Activated naive CD4-positive, alpha-beta T cell treated with anti-CD3 and anti-CD28 coated beads, Interleukin-2, amount 10 ng/mL, durations not matched to agents 7 days and 5 days (primary cell): ENCODE data around the gene RAPGEF4.

ENCODE experiments used
- CTCF ChIA-PET: fragments of 350-600 bp; sonication (Branson Sonifier 250); formaldehyde crosslinking; loops from one replicate; lab custom pipeline; 2021; ENCODE audit warnings: antibody characterized with exemption; lab: Charles Lee
- DNase-seq: peaks from one replicate; pipeline ENCODE4 v3.0.0-alpha.2; 2020
- H3K27ac Mint-ChIP-seq: one replicate; pipeline ENCODE4 v1.8.0; 2021; ENCODE audit warnings: mild to moderate bottlenecking, moderate library complexity, mixed read lengths
- H3K27me3 Mint-ChIP-seq: one replicate; pipeline ENCODE4 v1.8.0; 2021; ENCODE audit warnings: mild to moderate bottlenecking, mixed read lengths
- H3K36me3 Mint-ChIP-seq: one replicate; pipeline ENCODE4 v1.8.0; 2021; ENCODE audit warnings: mixed read lengths
- H3K4me1 Mint-ChIP-seq: one replicate; pipeline ENCODE4 v1.8.0; 2021; ENCODE audit warnings: mixed read lengths
- H3K4me3 Mint-ChIP-seq: one replicate; pipeline ENCODE4 v1.8.0; 2021; ENCODE audit warnings: mild to moderate bottlenecking, moderate library complexity, mixed read lengths
- H3K9me3 Mint-ChIP-seq: one replicate; pipeline ENCODE4 v1.8.0; 2021; ENCODE audit warnings: mixed read lengths

The RAPGEF4 gene

DNA sequence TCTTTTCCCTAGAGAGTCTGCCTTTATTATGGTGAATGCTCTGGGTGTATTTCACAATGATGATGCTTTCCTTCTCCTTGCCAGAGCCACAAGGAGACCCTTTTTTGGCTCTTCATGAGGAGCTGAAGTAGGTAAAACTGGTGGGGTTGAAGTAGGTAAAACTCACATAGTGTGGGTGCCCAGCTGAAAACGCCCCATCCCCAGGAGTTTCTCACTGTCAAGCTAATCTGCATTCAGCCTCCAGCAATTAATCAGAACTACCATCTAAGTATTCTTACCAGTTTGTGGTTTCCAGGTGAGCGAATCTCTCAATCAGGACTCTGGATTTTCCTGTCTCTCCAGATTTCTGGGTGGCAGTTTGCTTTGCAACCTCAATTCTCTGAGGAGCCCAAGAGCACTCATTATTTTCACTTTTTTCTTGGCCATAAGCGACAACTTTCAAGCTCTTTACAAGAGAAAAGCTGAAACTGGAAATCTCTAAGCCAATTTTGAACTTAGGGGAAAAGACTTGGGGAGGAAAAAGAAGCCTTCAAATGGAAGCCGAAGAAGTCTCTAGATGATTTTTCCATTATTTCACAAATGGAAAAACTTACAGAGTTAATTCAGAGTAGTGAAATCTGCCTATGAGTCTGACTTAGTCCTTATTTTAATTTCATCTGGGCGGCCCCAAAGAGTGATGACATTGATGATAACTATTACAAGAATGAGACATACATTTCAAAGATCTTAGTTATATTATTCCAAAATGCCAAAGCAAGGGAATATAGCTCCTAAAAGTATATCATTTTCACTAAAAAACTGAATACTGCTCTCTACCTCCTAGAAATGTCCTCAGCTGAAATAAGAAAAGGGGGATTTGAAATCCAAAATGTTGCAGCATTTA is 218.6 kb downstream of the RAPGEF4 start:
- H3K27me3 Mint-ChIP-seq = no peaks in the 10 kb centered on the region
- no peaks in the 10 kb centered on the region for H3K4me1 Mint-ChIP-seq
- no peak for DNase-seq
- no peaks in the 10 kb centered on the region for H3K36me3 Mint-ChIP-seq
- CTCF ChIA-PET = no interaction called here
- H3K27ac Mint-ChIP-seq = no peak overlapping the region
- no peak overlapping the region for H3K4me3 Mint-ChIP-seq
- no peaks in the 10 kb centered on the region for H3K9me3 Mint-ChIP-seq

DNA sequence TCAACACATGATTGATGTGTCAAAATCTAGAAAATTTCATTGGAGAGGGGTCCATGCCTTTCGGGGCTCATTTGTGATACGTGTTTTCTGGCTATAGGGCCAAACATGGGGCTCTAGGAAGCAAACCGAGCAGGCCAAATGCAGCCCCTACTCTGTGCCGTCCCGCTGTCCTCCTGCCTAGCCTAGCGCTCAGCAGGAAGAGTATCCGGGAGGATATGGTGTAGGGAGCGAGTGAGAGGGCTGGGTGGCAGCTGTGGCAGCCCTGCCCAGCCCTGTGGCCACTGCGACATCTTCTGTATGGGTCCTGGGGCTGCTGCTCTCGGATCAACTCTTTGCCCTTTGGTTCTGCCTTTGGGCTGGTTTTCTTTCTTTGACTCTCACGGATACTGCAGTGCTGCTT is 219.9 kb downstream of the RAPGEF4 start:
- CTCF ChIA-PET = no interaction called here
- DNase-seq = no peak
- no peak overlapping the region for H3K27ac Mint-ChIP-seq

GRCh38 chr2:172957734-172958133 is 222.1 kb downstream of the RAPGEF4 start:
- DNase-seq = no peak
- Mint-ChIP-seq H3K36me3 (no peaks in the 10 kb centered on the region), H3K27me3 (no peaks in the 10 kb centered on the region), H3K4me1 (peaks cover 2% of the 10 kb centered on the region), H3K9me3 (no peaks in the 10 kb centered on the region), H3K27ac (no peak overlapping the region), H3K4me3 (no peak overlapping the region)
- CTCF ChIA-PET = interaction anchor here (1.2 kb wide), 1 partner anchor 26 kb away, joined by 3 read pairs; no protein-coding TSS in a partner anchor

More for the DNA sequence above, 219.9 kb downstream of the RAPGEF4 start:
- H3K36me3 Mint-ChIP-seq = no peaks in the 10 kb centered on the region
- H3K4me3 Mint-ChIP-seq = no peak overlapping the region
- H3K9me3 Mint-ChIP-seq = no peaks in the 10 kb centered on the region
- no peaks in the 10 kb centered on the region for H3K4me1 Mint-ChIP-seq
- H3K27me3 Mint-ChIP-seq = no peaks in the 10 kb centered on the region

- DNase-seq = no peak
- CTCF ChIA-PET = no interaction called here
Measured at GRCh38 chr2:172962082-172962481, 226.4 kb downstream of the RAPGEF4 start.

DNA sequence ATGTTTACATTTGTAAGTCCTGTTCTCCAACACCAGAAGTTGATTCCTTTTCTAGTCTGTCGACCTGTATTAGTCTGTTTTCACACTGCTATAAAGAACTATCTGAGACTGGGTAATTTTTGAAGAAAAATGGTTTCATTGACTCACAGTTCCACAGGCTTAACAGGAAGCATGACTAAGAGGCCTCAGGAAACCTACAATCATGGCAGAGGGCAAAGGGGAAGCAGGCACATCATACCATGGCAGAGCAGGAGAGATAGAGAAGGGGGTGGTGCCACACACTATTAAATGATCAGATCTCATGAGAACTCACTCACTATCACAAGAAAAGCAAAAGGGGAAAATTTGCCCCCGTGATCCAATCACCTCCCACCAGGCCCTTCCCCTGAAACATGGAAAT is 227.2 kb downstream of the RAPGEF4 start:
- no peak overlapping the region for H3K4me3 Mint-ChIP-seq
- peaks cover 5% of the 10 kb centered on the region for H3K4me1 Mint-ChIP-seq
- no peak for DNase-seq
- no peaks in the 10 kb centered on the region for H3K36me3 Mint-ChIP-seq
- no peaks in the 10 kb centered on the region for H3K27me3 Mint-ChIP-seq
- CTCF ChIA-PET = no interaction called here
- no peaks in the 10 kb centered on the region for H3K9me3 Mint-ChIP-seq
- H3K27ac Mint-ChIP-seq = no peak overlapping the region

More at GRCh38 chr2:172962082-172962481, 226.4 kb downstream of the RAPGEF4 start:
- Mint-ChIP-seq H3K27me3 (no peaks in the 10 kb centered on the region), H3K27ac (no peak overlapping the region), H3K9me3 (no peaks in the 10 kb centered on the region), H3K36me3 (no peaks in the 10 kb centered on the region), H3K4me1 (peaks cover 5% of the 10 kb centered on the region), H3K4me3 (no peak overlapping the region)

DNA sequence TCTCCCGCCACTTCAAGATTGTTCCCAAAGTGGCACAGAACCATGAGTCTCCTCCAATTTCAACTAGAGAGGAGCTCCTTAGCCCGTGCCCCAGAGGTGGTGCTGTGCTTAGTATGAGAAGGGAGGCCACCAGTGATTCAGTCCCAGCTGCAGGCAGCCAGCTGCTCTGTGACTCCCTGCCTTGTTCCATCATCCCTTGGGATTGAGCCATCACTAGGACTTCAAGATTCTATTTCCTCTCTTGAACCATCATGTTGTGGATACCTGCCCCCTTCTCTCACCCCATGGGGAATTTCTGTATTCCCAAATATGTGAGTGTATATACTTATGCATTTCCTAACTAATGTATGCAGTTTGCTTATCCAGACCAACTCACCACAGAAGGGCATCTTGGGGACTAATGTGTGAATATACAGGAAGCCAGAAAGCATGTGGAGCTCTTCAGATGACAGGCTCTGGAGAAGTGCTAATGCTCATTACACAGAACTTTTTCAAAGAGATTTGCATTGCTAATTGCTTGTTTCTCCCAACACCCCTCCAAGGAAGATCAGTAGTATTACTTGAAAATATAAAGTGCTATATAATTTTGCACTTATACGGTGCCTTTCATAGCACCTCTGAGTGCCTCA is 229.0 kb downstream of the RAPGEF4 start:
- Mint-ChIP-seq H3K27ac (no peak overlapping the region), H3K36me3 (no peaks in the 10 kb centered on the region), H3K4me3 (no peak overlapping the region), H3K9me3 (no peaks in the 10 kb centered on the region), H3K4me1 (peaks cover 5% of the 10 kb centered on the region), H3K27me3 (no peaks in the 10 kb centered on the region)
- CTCF ChIA-PET = interaction anchor here (1.1 kb wide), 1 partner anchor 9 kb away, joined by 3 read pairs; no protein-coding TSS in a partner anchor
- no peak for DNase-seq

GRCh38 chr2:172965433-172966212 is 230.0 kb downstream of the RAPGEF4 start:
- CTCF ChIA-PET = no interaction called here
- Mint-ChIP-seq H3K27me3 (no peaks in the 10 kb centered on the region), H3K4me3 (no peak overlapping the region), H3K36me3 (no peaks in the 10 kb centered on the region), H3K9me3 (no peaks in the 10 kb centered on the region), H3K4me1 (peaks cover 11% of the 10 kb centered on the region), H3K27ac (no peak overlapping the region)
- no peak for DNase-seq

GRCh38 chr2:172967036-172967982 is 231.7 kb downstream of the RAPGEF4 start:
- no peak overlapping the region for H3K4me3 Mint-ChIP-seq
- no peaks in the 10 kb centered on the region for H3K36me3 Mint-ChIP-seq
- H3K27ac Mint-ChIP-seq = no peak overlapping the region
- H3K4me1 Mint-ChIP-seq = peaks cover 17% of the 10 kb centered on the region
- CTCF ChIA-PET = interaction anchor here (1.1 to 1.5 kb wide), 2 partner anchors 35 to 243 kb away, joined by 3 read pairs; no protein-coding TSS in a partner anchor
- peaks cover 4% of the 10 kb centered on the region for H3K27me3 Mint-ChIP-seq
- DNase-seq = no peak
- no peaks in the 10 kb centered on the region for H3K9me3 Mint-ChIP-seq

GRCh38 chr2:172968061-172968469 is 232.4 kb downstream of the RAPGEF4 start:
- no peak for DNase-seq
- Mint-ChIP-seq H3K4me1 (peaks cover 12% of the 10 kb centered on the region), H3K27me3 (peaks cover 6% of the 10 kb centered on the region), H3K36me3 (no peaks in the 10 kb centered on the region), H3K27ac (no peak overlapping the region), H3K9me3 (no peaks in the 10 kb centered on the region), H3K4me3 (no peak overlapping the region)
- CTCF ChIA-PET = interaction anchor here (1.5 kb wide), 1 partner anchor 242 kb away, joined by 3 read pairs; no protein-coding TSS in a partner anchor

DNA sequence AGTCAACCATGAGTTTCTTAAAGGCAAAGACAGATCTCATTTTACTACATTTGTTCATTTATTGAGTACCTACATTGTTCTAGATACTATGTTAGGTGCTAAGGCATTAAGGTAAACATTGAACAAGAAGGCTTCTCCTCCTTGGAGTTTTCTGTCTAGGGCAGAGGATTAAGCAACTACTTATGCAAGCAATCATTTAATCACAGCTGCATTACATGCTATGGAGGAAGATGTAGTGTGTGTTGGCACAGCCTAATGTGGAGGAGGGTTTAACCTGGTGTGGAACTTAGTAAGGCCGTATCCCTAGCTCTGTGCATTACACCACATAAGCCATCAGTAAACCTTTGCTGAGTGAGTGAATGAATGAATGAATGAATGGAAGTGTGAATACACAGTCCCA is 233.5 kb downstream of the RAPGEF4 start:
- no peaks in the 10 kb centered on the region for H3K36me3 Mint-ChIP-seq
- CTCF ChIA-PET = interaction anchor here (0.8 to 1.0 kb wide), 2 partner anchors 34 to 58 kb away, joined by 3 to 5 read pairs; no protein-coding TSS in a partner anchor
- H3K27ac Mint-ChIP-seq = no peak overlapping the region
- H3K9me3 Mint-ChIP-seq = no peaks in the 10 kb centered on the region
- peaks cover 9% of the 10 kb centered on the region for H3K27me3 Mint-ChIP-seq
- H3K4me3 Mint-ChIP-seq = no peak overlapping the region
- peaks cover 12% of the 10 kb centered on the region for H3K4me1 Mint-ChIP-seq
- DNase-seq = no peak

DNA sequence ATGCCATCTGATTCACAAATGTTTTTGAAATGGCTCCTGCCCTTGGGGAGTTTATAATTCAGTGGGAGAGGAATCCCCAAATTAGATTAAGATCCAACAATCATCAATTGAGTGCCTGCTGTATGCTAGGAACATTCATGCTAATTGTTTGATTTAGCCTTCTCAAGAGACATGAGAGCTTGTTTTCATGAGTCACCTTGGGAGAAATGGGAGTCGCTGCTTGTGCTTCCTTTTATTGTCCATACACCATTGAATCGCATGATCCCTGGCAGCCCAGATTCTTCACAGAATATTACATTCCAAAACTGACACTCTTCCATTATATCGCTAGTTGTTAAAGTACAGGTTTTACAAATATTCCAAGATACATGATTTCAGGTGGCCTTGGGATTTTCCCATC is 234.0 kb downstream of the RAPGEF4 start:
- Mint-ChIP-seq H3K4me1 (peaks cover 12% of the 10 kb centered on the region), H3K36me3 (no peaks in the 10 kb centered on the region), H3K27ac (no peak overlapping the region), H3K27me3 (peaks cover 9% of the 10 kb centered on the region), H3K9me3 (no peaks in the 10 kb centered on the region), H3K4me3 (no peak overlapping the region)
- DNase-seq = no peak
- CTCF ChIA-PET = interaction anchor here (0.8 to 1.0 kb wide), 2 partner anchors 34 to 57 kb away, joined by 3 to 5 read pairs; no protein-coding TSS in a partner anchor

GRCh38 chr2:172970660-172971059 is 235.0 kb downstream of the RAPGEF4 start:
- CTCF ChIA-PET = interaction anchor here (0.6 to 2.0 kb wide), 3 partner anchors 9 to 294 kb away, joined by 3 to 5 read pairs (median 3); no protein-coding TSS in a partner anchor
- DNase-seq = peak; percentile 44
- Mint-ChIP-seq H3K4me3 (no peak overlapping the region), H3K27me3 (peaks cover 9% of the 10 kb centered on the region), H3K4me1 (peaks cover 12% of the 10 kb centered on the region), H3K9me3 (no peaks in the 10 kb centered on the region), H3K36me3 (no peaks in the 10 kb centered on the region), H3K27ac (no peak overlapping the region)
